Measurements from ENCODE around the gene GLRX3.

GRCh38 chr10:130161331-130161730 is 25.1 kb downstream of the GLRX3 start:
- TF ChIP-seq EZH2 (IDR thresholded peaks at IDR 0.05; ENCODE audit: insufficient read depth, poor library complexity, severe bottlenecking) (no peak), EZH2phosphoT487 (IDR thresholded peaks at IDR 0.05; ENCODE audit: insufficient read depth, low read depth) (no peak)

Measured in GM23248 (cell line).